Measurements from ENCODE around the gene NAA40.

Gene NAA40

DNA sequence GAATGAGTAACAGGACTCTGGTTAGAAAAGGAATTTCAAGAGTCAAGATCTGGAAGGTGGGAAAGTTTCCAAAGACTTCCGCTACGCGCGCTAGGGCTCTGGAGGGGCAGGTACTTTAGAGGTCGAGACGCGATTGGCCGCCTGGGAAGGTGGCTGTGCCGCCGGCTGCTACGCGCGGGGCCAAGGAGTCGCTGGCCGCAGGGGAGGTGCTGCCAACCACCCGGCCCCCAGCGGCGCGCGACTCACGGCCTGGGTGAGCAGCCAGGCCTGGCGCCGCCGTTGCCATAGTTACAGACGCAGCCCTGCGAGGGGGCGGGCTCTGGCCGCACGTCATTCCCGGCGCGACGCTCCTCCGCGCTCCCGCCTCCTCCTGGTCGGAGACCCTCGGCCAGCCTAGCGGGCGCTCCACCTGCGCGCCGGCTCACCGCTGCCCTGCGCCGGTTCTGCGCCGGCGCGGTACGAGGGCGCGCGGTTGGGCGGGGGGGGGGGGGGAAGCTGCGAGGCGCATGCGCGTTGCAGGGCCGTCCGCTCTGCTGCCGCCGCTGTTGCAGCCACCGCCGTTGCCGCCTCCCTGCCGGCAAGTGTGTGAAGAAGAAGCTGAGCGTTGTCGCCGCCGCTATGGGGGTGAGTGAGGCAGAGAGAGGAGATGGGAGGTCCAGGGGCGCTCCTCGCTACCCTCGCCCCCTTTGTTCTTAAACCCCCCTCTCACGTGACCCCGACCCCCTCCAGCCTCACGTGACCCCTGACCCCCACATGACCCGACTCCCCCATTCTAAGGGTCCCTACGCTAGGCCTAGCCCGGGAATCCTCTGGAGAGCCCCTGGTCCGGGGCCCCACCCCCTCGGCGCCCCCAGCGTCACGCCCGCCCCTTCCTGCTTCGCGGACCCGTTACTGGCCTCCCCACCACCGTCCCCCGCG is at the start of gene NAA40:
Gene NAA40, plus strand, starts transcription at position 524 of the 918 bp plus-strand sequence. Its CDS starts 95 bp downstream, at position 619.
- peak; percentile 89 for DNase-seq (ENCODE audit: low read depth)

DNA sequence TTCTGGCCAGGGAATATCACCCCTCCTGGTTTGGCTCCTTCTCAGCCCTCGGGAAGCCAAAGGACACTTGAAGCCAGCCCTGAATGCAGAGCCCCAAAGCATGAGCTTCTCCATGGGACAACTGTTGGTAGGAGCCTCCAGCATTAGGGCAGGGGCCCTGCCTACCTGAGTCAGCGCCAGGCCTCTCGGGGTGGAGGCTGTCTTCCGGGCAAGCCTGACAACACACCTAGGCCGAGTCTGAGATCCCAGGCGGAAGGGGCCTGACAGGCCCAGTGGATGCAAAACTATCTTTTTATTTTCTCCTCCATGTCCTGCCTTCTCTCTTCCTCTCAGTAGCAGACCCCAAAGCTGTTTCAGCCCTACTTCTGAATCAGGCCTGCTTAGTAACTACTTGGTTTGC is 49.5 kb upstream of the NAA40 start:
- no peak for DNase-seq (ENCODE audit: low read depth)

DNA sequence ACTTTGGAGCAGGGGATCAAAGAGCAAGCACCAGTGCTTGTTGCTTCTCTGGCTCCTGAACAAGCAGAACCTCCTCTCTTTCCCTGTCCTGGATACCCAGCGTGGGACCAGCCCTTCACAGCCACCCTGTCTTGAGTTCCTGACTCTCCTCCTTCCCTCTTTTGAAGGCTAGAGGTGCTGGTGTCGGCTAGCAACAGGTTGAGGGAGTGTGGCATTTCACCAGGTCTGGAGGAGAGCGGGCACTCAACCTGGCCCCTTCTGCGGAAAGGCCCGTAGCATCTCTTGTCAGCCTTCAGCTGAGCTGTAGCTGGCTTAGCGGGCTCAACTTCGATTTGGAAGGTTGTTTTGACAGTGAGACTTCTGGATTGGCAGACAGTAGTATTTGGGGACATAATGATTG is 48.4 kb upstream of the NAA40 start:
- DNase-seq (ENCODE audit: low read depth) = no peak

DNA sequence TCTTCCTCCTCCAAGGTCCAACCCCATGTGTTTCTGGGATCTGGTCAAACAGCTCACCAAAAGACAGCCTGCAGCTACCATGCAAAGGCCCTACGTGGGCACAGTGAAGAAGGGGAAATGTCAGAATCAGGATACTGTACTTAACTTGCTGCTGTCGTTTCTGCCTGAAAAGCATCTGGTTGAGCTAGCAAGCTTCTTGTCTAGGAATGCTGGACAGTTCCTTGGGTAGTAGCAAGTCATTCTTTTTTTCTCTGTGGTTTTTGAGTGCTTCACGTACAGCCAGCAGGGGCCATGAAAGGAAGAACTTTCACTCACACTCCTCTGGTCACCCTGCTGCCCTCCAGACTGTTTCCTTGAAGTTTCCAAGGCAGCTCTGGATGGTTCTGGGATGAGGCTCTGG is 46.6 kb upstream of the NAA40 start:
- peak; percentile 64 for DNase-seq (ENCODE audit: low read depth)

DNA sequence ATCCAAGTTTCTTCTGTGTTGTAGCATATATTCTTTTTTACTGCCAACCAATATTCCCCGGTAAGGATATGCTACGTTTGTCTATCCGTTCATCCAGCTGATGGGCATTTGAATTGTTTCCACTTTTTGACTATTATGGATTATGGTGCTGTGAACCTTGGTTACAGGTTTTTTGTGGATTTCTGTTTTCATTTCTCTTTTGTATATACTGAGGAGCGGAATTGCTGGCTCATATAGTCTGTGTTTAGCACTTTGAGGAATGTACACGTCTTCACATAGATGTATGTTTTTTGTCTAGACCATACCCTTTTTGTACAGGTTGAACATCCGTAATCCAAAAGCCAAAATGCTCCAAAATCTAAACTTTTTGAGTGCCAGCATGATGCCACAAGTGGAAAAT is 45.4 kb upstream of the NAA40 start:
- no peak for DNase-seq (ENCODE audit: low read depth)

DNA sequence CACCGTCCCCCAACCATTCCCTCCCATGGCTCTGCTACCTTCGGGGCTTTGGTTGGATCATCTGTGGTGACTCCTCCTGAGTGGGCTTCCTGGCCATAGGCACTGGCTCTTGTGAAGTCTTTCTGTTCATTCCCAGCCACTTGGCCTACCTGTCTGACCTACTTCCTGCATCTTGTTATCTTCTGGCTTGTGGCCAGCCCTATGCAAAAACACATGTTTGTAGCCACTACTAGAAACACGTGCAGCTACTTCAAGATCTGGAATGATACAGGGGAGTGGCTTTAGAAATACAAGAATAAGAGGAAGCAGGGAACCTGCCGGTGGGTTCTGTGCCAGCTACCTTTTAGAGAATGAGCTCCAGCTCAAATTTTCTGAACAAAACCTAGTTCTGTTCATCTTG is 42.7 kb upstream of the NAA40 start:
- no peak for DNase-seq (ENCODE audit: low read depth)

DNA sequence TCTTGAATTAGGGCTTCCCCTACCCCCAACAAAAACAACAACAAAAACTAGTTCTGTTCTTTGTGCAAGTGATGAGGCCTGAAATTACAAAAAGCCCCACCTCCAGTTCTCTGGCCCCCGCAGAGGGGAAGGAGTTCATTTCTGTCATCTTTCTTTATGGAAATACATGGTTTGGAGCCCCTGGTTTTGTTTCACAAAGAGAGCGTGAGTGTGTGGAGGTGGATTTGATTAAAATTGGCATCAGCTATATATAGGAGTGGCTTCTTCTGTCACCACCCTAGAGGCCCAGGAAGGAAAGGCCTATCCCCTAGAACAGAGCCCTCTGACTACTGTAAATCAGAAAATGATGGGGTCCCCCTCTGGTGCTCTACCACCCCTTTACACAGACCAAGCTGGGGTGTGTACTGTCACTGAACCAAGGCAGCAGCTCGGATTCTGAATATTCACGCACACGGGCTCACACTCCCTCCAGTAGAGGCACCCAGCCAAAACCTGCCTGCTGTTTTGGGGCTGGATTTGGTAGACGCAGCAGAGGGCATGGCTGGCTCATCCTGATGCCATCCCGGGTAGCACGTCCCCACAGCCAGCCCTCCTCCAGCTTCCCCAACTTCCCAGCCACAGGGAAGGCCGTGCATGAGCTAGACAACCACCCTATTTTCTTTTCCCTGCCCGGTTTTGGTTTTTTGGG is 41.2 kb upstream of the NAA40 start:
- DNase-seq (ENCODE audit: low read depth) = no peak

DNA sequence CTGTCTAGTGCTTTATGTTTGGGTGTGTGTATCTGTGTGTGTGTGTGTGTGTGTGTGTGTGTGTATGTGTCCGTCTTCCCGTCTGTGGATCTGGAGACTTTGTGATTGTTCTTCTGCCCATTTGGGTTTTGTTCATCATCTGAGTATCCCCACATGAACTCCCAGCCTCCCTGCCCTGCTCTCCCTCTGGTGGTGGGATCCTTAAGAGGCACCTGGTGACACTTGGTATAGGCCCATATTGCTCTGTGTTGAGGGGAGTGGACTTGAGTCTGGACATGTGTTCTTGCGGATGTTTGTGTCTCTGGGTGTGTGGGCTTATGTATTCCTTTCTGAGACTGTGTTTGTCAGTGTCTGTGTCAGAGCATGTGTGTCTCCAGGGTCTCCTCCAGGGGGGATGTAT is 37.1 kb upstream of the NAA40 start:
- DNase-seq (ENCODE audit: low read depth) = peak; percentile 34

DNA sequence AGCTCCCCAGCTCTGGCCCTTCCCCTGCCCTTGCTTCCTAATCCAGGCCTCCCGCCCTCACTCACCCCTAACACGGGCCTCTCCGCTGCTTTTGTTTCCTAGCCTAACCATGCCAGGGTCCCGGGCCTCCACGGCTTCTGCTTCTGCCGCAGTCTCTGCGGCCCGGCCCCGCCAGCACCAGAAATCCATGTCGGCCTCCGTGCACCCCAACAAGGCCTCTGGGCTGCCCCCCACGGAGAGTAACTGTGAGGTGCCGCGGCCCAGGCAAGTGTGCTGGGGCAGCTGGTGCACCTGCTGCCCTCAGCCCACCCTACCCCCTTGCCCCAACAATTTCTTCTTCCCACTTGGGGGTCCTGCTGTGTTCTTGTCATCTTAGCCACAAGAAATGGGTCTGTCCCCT is 34.9 kb upstream of the NAA40 start:
- DNase-seq (ENCODE audit: low read depth) = no peak

DNA sequence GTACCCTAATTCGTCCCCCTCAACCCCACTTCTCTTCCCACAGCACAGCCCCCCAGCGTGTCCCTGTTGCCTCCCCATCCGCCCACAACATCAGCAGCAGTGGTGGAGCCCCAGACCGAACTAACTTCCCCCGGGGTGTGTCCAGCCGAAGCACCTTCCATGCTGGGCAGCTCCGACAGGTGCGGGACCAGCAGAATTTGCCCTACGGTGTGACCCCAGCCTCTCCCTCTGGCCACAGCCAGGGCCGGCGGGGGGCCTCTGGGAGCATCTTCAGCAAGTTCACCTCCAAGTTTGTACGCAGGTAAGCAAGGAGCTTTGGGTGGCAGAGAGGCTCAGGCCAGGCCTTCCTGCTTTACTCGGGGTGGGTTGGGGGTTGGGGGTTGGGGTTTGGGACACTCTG is 34.1 kb upstream of the NAA40 start:
- no peak for DNase-seq (ENCODE audit: low read depth)

DNA sequence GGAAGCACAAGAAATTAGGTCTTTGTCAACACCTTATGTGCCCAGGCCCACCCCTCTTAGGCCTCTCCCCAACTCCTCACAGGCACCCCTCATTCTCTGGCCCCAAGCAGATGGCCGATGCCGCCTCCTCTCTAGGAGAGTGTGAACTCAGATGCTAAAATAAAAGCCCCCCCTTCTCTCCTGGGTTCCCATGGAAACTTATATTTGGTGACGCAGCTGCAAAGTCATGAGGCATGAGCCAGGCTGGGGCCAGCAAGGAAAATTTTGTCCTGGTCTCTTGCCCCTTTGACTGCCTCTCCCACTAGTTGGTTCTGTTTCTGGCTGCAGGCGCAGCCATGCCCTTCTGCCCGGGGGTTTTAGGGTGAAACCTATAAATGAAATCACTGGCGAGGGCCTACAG is 33.6 kb upstream of the NAA40 start:
- DNase-seq (ENCODE audit: low read depth) = no peak

DNA sequence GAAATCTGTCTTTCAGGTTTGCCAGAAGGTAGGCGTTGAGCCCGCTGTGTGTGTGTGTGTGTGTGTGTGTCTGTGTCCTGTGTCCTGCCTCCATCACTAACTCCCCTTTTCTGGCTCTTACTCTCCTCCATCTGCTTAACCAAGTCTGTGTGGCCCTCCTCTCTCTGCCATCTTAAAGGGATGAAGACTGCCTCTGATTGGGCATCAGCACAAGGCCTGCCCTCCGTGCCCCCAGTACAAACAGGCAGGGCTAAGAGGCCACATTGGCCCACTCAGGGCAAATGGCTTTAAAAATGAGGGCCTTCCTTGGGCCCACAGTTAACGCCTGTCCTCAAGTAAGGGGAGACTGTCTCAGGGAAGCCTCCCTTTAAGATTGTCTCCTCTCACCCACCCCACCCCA is 32.7 kb upstream of the NAA40 start:
- DNase-seq (ENCODE audit: low read depth) = no peak

DNA sequence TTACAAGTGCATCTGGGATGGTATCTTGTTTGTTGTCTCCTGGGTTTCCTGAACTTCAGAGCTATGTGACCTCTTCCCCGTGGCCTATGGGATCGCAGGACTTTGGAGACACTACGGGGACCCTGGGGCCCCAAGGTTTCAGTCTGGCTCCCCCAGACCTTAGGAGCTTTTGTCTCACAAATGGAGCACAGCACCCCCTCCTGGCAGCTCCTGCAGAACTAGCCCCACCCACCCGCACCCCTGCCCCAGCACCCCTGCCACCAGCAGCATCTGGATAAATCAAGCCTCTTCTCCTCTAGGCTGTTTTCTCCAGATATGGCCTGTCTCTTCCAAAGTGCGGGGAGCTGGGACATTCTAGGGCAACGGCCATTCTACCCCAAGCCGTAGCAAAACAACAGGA is 32.2 kb upstream of the NAA40 start:
- DNase-seq (ENCODE audit: low read depth) = peak; percentile 27

DNA sequence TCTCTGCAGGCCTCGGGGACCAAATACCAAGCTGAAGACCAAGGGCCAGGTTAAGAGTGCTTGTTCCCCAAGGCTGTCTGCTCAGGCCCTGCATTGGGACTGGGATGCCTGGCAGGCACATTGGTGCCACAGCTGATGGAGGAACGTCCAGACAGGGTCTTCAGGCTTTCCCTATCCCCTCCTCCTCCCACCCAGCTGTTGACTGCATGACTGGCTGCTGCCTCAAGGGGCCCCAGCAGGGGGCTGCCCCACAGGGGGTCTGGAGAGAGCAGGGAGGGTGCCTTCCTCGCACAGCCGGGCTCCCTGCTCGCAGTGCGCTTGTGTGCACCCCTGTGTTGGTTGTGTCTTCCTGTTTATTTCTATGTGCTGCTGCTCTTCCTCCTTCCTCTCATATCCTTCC is 31.7 kb upstream of the NAA40 start:
- no peak for DNase-seq (ENCODE audit: low read depth)

DNA sequence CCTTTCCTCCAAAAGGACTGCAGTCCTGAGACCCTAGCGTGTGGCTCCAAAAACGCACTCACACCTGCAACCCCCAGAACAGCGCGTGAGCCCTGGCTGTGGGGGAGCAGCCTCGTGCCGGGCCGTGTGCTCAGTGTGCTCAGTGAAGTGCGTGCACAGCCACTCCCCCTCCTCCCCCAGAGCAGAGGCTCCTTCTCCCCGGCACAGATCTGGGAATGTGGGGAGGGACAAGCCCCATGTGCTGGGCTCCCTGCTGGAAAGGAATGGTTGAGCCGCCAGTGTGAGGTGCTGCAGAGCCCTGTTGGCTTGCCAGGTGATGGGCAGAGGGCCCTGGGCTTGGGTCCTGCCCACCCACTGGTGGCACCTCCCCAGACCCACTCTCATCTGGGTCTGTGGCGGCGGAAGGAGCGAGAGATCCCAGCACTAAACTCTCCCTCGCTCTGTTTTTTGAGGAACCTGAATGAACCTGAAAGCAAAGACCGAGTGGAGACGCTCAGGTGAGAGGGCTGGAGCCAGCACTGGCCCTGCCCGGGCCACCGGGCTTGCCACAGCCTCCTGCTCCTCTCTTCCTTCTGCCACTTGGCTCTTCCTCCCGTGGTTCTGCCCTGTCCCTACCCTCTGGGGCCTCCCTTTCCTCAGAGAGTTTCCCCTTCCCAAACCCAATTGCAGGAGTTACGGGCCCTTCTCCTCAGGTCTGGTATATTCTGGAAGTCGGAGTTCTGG is 30.8 kb upstream of the NAA40 start:
- no peak for DNase-seq (ENCODE audit: low read depth)

DNA sequence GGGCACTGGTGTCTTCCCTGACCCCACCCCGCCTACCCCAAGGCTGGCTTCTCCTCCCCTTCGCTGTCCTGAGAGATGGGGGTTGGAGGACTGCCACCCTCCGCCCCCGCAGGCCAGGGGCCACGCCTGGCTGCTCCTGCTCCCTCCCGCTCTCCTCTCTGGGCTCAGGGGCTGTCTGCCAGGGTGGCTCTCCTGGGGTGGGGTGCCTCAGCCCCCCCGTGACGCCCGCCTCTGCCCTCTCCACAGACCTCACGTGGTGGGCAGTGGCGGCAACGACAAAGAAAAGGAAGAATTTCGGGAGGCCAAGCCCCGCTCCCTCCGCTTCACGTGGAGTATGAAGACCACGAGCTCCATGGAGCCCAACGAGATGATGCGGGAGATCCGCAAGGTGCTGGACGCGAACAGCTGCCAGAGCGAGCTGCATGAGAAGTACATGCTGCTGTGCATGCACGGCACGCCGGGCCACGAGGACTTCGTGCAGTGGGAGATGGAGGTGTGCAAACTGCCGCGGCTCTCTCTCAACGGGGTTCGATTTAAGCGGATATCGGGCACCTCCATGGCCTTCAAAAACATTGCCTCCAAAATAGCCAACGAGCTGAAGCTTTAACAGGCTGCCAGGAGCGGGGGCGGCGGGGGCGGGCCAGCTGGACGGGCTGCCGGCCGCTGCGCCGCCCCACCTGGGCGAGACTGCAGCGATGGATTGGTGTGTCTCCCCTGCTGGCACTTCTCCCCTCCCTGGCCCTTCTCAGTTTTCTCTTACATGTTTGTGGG is 30.0 kb upstream of the NAA40 start:
- DNase-seq (ENCODE audit: low read depth) = no peak

DNA sequence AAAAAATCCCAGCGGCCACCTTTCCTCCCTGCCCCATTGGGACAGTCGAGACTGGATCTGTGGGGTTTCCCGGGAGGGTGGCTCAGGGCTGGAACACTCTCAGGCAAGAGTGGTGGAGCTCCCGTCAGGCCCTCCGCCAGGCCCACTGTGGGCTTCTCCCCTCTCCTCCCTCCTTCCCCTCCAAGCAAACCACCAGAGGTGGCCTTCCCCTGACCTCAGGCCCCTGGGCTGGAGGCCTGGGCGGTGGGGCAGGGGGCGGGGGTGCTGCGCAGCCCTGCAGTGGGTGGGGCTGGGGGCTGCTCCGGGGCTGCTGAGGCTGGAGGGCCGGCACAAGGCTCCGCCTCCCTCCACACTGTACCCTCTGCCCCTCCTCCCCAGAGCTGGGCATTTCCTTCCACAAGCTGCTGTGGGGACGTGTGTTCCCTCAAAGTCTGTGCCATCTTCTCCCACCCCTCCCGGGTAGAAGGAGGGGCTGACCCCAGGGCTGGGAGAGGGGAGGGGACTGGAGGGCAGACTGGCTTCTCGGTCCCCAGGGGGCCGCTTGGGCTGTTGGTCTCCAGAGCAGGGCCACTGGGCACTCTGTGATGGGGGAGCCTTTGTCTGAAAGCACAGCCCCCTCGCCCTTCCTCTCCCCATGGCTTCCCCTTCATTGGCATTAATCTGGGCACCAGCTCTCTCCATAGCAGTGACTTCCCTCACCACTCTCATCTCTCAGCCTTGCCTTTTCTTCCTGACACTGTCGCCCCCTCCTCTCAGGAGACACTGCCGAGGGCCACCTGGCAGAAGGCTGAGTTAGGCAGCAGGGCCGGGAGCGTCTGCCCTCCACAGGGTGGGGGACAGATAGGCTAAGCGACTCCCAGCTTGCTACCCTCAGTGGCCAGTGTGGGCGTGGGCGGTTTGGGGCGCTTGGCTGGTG is 29.0 kb upstream of the NAA40 start:
- no peak for DNase-seq (ENCODE audit: low read depth)

DNA sequence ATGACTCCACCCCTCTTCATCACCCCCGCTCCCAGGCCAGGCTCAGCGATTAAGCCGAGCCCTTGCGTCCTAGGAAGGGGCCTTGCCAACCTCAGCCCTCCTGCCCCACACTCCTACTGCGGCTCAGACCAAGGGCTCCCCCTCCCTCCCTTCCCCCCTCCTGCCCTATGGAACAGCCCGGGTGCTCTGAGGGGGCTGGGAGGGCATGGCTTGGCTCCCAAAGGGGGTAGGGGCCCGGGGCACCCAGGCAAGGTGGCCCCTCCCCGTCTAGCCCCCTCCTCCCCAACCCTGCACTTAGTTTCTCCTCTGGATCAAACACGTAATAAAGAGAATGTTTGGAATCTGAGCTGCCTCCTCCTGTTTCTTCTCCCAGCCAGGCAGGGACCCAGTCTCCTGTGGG is 28.1 kb upstream of the NAA40 start:
- no peak for DNase-seq (ENCODE audit: low read depth)

DNA sequence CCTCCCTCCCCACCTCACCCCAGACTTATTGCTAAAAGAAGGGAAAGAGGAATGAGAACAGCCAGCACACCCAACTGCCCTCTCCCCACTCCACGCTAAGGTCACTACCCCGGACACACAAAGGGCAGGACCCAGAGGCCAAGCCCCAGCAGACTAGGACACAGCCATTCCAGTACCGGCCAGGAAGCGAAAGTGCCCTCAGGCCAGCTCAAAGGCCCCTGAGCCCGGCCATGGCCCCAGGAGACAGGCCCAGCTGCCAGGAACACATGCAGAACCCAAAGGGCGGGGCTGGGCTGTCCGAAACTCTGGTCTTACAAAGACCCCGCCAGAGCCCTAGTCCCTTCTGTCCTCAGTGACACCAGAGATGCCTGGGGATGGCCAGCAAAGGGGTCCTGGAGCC is 27.4 kb upstream of the NAA40 start:
- no peak for DNase-seq (ENCODE audit: low read depth)

DNA sequence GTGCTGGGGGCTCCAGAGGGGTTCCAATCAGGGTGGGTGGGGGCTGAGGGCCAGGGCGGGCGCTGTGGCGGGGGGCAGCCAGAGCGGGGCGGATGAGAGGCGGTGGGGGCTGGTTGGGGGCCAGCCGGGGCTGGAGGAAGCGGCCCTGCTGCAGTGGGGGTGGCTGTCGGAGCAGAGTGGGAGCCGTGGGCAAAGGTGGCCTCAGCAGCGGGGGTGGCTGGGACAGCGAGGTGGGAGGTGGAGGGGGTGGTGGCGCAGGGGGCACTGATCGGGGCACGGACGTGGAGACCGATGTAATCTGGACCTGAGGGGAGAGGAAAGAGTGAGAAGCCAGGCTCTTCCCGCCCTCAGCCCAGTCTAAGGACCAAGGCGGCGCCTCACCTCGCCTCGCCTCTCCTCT is 26.9 kb upstream of the NAA40 start:
- no peak for DNase-seq (ENCODE audit: low read depth)

DNA sequence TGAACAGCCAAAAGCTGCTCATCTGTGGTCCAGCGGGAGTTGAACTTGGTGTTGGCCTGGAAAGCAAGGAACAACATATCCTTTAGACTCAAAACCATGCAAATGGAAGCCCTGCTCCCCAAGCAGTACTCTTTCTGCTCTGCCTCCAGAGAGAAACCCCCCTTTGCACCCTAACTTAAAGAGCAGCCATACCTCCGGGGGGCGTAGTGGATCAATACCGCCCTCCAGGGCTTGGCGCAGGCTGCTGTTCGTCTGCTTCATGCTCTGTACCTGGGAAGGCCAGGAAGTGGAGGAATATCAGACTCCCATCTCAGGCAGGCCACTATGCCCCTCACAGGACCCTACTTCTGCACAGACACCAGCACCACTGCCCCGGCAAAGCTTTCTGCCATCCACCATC is 26.1 kb upstream of the NAA40 start:
- no peak for DNase-seq (ENCODE audit: low read depth)

Data from iris pigment epithelial cell (primary cell).